ENCODE data around the gene PUM2. TPM values are rescaled to one million over a fixed set of nuclear protein-coding genes. Genes with fewer than 3 reads are reported as not detected.
"Not testable (repeated sequence)": the region's sequence is repeated elsewhere in the genome, so short reads cannot be mapped to it uniquely, and the experiment has no call there.

PUM2 gene
- polyA plus RNA-seq, 1 experiment: 39.7 TPM

DNA sequence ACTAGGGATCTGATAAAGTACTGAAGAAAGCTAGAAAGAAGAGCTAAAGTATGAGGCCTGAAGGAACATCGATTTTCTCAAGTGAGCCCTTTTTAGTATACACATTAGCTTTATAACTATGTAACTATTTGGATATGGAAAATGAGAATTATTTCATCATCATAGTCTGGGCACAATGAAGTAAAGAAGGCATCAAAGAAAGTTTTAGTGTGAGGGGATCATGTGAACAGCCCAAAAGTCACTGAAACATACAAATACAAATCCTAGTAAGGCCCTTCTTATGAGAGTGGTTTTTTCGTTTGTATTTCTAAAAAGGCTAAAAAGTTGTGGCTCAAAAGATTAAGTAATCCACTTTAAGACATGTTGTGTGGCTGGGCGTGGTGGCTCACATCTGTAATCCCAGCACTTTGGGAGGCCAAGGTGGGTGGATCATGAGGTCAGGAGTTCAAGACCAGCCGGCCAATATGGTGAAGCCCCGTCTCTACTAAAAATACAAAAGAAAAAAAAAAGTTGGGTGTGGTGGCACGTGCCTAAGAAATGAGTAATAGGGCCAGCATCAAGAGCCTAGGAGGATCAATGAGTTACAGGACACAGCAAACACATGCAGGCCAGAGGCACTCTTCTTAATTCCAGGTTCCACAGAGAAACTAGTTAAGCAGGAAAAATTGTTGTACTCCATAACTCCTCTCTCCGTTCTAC, 61.9 kb downstream of the PUM2 start:
- Histone ChIP-seq H3K36me3 (ENCODE audit: control insufficient read depth, insufficient read depth, low read length) (peaks cover 4% of the 10 kb centered on the region; the same call in 1 of the 2 replicates), H3K27me3 (ENCODE audit: control insufficient read depth, insufficient read depth, low read length) (no peaks in the 10 kb centered on the region), H3K4me3 (ENCODE audit: low read depth, low read length) (no peak overlapping the region)
- ChIA-PET CTCF (no interaction called here), POLR2A (no interaction called here)
- TF ChIP-seq, protein P1, sequence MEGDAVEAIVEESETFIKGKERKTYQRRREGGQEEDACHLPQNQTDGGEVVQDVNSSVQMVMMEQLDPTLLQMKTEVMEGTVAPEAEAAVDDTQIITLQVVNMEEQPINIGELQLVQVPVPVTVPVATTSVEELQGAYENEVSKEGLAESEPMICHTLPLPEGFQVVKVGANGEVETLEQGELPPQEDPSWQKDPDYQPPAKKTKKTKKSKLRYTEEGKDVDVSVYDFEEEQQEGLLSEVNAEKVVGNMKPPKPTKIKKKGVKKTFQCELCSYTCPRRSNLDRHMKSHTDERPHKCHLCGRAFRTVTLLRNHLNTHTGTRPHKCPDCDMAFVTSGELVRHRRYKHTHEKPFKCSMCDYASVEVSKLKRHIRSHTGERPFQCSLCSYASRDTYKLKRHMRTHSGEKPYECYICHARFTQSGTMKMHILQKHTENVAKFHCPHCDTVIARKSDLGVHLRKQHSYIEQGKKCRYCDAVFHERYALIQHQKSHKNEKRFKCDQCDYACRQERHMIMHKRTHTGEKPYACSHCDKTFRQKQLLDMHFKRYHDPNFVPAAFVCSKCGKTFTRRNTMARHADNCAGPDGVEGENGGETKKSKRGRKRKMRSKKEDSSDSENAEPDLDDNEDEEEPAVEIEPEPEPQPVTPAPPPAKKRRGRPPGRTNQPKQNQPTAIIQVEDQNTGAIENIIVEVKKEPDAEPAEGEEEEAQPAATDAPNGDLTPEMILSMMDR (IDR thresholded peaks at IDR 0.05; ENCODE audit: insufficient read depth, low read depth, low read length): no peak
- DNase-seq (ENCODE audit: low read depth): no peak

GRCh38 chr2:20282916-20283592, 67.6 kb downstream of the PUM2 start:
- ChIA-PET CTCF (interaction anchor here (1.0 to 1.8 kb wide), 3 partner anchors 8 to 15 kb away, joined by 3 to 8 read pairs (median 3); no protein-coding TSS in a partner anchor), POLR2A (no interaction called here)
- Histone ChIP-seq H3K27me3 (ENCODE audit: control insufficient read depth, insufficient read depth, low read length) (no peaks in the 10 kb centered on the region), H3K36me3 (ENCODE audit: control insufficient read depth, insufficient read depth, low read length) (peaks cover 4% of the 10 kb centered on the region), H3K4me3 (ENCODE audit: low read depth, low read length) (no peak overlapping the region)
- TF ChIP-seq, protein P1 (IDR thresholded peaks at IDR 0.05; ENCODE audit: insufficient read depth, low read depth, low read length): no peak
- DNase-seq (ENCODE audit: low read depth): no peak

GRCh38 chr2:20281876-20282275, 68.8 kb downstream of the PUM2 start:
- DNase-seq (ENCODE audit: low read depth): no peak
- Histone ChIP-seq H3K36me3 (ENCODE audit: control insufficient read depth, insufficient read depth, low read length) (peaks cover 3% of the 10 kb centered on the region; the same call in 1 of the 2 replicates), H3K27me3 (ENCODE audit: control insufficient read depth, insufficient read depth, low read length) (no peaks in the 10 kb centered on the region), H3K4me3 (ENCODE audit: low read depth, low read length) (no peak overlapping the region)
- ChIA-PET POLR2A (no interaction called here), CTCF (interaction anchor here (0.6 to 1.8 kb wide), 4 partner anchors 10 to 313 kb away, joined by 3 to 8 read pairs (median 3); no protein-coding TSS in a partner anchor)
- TF ChIP-seq, protein P1 (IDR thresholded peaks at IDR 0.05; ENCODE audit: insufficient read depth, low read depth, low read length): no peak

DNA sequence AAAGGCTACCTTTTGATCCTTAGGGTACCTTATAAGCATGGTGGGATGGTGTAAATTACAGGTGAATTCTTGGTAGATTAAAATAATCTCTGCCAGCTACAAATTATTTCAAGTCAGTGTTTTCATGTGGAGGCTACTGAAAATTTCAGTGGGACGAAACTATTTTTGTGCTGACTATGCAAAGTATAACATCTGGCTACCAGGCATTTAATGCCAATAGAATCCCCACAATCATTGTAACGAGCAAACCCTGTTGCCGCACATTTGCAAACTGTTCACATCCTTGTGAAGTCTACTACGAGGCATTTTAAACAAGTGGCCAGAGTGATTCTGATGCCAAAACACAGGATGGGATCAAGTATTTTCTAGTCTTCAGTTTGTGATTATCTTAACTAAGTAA, 77.6 kb downstream of the PUM2 start:
- Histone ChIP-seq H3K36me3 (ENCODE audit: control insufficient read depth, insufficient read depth, low read length) (no peaks in the 10 kb centered on the region; the same call in 1 of the 2 replicates), H3K27me3 (ENCODE audit: control insufficient read depth, insufficient read depth, low read length) (no peaks in the 10 kb centered on the region), H3K4me3 (ENCODE audit: low read depth, low read length) (no peak overlapping the region)
- ChIA-PET CTCF (interaction anchor here (1.3 kb wide), 1 partner anchor 47 kb away, joined by 3 read pairs; no protein-coding TSS in a partner anchor), POLR2A (no interaction called here)
- DNase-seq (ENCODE audit: low read depth): no peak
- TF ChIP-seq, protein P1 (IDR thresholded peaks at IDR 0.05; ENCODE audit: insufficient read depth, low read depth, low read length): no peak

DNA sequence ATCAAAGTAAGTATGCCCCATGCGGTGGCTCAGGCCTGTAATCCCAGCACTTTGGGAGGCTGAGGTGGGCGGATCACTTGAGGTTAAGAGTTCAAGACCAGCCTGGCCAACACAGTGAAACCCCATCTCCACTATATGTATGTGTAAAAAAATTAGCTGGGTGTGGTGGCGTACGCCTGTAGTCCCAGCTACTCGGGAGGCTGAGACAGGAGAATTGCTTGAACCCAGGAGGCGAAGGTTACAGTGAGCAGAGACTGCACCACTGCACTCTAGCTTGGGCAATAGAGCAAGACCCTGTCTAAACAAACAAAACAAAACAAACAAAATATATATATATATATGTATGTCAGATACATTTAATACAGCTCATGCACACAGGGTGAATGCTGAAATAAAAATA, 82.3 kb downstream of the PUM2 start:
- H3K27me3 ChIP-seq (ENCODE audit: control insufficient read depth, insufficient read depth, low read length); DNase-seq (ENCODE audit: low read depth); H3K36me3 ChIP-seq (ENCODE audit: control insufficient read depth, insufficient read depth, low read length); POLR2A ChIA-PET; H3K4me3 ChIP-seq (ENCODE audit: low read depth, low read length): not testable (repeated sequence)
- CTCF ChIA-PET: interaction anchor here (1.0 to 1.9 kb wide), 2 partner anchors 9 to 22 kb away, joined by 3 to 6 read pairs; no protein-coding TSS in a partner anchor
